GM06990 (cell line): Measurements from ENCODE around the gene SH2D6.
"Not testable (repeated sequence)": the region's sequence is repeated elsewhere in the genome, so short reads cannot be mapped to it uniquely, and the experiment has no call there.

Experiments
- DNase-seq: peaks from one replicate; pipeline ENCODE4 v3.0.0-alpha.2; 2011; ENCODE audit not compliant: insufficient read length; ENCODE audit errors: extremely low read depth
- H3K27me3 ChIP-seq: replicated peaks from 2 replicates; pipeline ENCODE4 v1.6.0; 2011; ENCODE audit warnings: low read length; ENCODE audit not compliant: control insufficient read depth, insufficient read depth
- H3K36me3 ChIP-seq: 2 replicates; pipeline ENCODE4 v1.5.1; 2011; ENCODE audit warnings: low read length; ENCODE audit not compliant: control insufficient read depth, insufficient read depth
- H3K4me3 ChIP-seq: replicated peaks from 2 replicates; pipeline ENCODE4 v1.5.1; 2011; ENCODE audit warnings: low read depth, mild to moderate bottlenecking, control low read depth, low read length
- TF ChIP-seq, protein P1 (sequence below): IDR thresholded peaks from 2 replicates; pipeline ENCODE4 v1.5.1; 2011; ENCODE audit warnings: low read length, control low read depth, mild to moderate bottlenecking, inconsistent platforms; ENCODE audit not compliant: insufficient read depth, poor library complexity, severe bottlenecking

Gene SH2D6

DNA sequence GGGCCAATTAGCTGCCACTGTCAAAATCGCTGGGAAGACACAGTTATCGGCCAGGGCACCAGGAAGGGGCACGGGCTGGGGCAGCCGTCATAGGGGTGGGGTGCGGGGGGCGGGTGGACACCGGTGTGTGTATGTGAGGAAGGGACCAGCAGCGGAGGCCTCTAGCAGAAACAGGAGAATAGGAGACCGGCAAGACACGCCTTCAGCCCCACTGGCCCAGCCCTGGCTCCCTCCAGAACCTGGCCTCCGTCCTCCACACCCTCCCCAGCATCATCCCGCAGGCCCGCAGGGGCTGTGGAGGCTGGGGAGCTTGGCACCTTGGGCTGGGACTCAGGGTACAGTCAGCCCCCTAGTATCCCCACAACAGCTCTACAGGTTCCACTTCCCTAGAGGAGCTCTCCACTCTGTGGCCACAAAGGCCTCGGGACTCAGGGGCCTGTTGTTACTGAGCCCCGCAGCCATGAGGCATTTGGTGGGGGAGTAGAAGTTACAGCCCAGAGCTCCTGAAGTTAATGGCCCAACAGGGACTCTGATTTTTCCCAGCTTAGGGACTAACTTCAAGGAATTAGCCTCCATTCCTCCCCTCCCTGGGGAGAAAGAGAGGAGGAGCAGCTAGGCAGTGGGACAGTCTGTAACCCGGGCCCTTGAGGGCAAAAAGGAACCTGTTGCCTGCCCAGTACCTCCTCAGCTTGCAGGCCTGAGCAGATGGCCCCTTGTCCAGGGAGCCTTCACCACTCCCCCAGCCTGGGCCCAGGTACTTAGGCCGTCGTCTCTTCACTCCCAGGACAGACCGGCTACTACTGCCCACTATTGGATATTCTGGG is 19.9 kb downstream of the SH2D6 start:
- DNase-seq = peak; percentile 31

DNA sequence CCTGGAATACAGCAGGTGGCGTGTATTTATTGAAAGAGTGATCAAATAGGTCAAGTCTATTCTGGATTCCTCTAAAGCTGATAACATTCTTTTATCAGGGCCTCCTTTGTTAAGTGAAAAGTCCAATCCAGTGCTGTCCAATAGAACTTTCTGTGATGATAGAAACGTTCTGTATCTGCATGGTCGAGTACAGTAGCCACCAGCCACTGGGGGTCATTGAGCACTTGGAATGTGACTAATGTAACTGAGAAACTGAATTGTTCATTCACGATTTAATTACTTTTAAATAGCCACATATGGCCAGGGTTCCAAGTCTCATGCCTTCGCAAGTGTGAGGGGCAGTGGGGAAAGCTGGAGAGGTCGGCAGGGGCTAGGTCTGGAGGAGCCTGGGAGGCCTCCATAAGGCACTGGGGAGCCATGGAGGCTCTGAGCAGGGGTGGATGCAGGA is 20.5 kb downstream of the SH2D6 start:
- no peaks in the 10 kb centered on the region for H3K27me3 ChIP-seq
- no peak overlapping the region for H3K4me3 ChIP-seq
- TF ChIP-seq, protein P1, sequence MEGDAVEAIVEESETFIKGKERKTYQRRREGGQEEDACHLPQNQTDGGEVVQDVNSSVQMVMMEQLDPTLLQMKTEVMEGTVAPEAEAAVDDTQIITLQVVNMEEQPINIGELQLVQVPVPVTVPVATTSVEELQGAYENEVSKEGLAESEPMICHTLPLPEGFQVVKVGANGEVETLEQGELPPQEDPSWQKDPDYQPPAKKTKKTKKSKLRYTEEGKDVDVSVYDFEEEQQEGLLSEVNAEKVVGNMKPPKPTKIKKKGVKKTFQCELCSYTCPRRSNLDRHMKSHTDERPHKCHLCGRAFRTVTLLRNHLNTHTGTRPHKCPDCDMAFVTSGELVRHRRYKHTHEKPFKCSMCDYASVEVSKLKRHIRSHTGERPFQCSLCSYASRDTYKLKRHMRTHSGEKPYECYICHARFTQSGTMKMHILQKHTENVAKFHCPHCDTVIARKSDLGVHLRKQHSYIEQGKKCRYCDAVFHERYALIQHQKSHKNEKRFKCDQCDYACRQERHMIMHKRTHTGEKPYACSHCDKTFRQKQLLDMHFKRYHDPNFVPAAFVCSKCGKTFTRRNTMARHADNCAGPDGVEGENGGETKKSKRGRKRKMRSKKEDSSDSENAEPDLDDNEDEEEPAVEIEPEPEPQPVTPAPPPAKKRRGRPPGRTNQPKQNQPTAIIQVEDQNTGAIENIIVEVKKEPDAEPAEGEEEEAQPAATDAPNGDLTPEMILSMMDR = no peak

More for the DNA sequence above, 19.9 kb downstream of the SH2D6 start:
- Histone ChIP-seq H3K36me3 (no peaks in the 10 kb centered on the region), H3K4me3 (peak overlapping the region; percentile 60), H3K27me3 (no peaks in the 10 kb centered on the region)
- TF ChIP-seq, protein P1 = no peak

DNA sequence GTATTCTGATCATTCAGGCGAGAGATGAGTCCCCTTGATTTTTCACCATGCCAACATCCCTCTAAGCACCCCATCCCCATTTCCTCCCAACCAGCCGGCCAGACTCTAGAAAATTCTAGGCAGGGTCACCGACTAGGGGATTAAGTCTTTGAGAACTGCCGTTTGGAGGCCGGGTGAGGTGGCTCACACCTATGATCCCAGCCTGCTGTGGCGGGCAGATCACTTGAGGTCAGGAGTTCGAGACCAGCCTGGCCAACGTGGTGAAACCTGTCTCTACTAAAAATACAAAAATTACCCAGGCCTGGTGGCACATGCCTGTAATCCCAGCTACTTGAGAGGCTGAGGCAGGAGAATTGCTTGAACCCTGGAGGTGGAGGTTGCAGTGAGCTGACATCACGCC is 21.1 kb downstream of the SH2D6 start:
- H3K4me3 ChIP-seq, H3K27me3 ChIP-seq, H3K36me3 ChIP-seq, DNase-seq: not testable (repeated sequence)

More for the DNA sequence above, 20.5 kb downstream of the SH2D6 start:
- DNase-seq = no peak
- no peaks in the 10 kb centered on the region for H3K36me3 ChIP-seq

DNA sequence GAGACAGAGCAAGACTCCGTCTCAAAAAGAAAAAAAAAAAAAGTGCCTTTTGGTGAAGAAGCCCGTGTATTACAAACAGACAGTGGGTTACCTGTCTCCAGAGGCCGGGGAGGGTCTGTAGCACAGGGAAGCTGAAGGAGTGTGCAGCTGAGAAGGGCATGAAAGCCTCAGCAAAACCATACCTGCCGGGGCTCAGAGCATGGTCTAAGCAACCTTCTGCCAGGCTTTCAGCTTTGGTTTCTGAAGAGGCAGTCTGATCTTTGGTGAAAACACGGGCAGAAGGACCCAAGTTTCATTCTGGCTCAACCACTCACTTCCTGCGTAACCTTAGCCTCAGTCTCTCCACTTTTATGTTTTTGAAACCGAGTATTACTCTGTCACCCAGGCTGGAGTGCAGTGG is 21.5 kb downstream of the SH2D6 start:
- Histone ChIP-seq H3K36me3 (no peaks in the 10 kb centered on the region), H3K4me3 (no peak overlapping the region), H3K27me3 (no peaks in the 10 kb centered on the region)
- no peak for DNase-seq
- TF ChIP-seq, protein P1 = no peak

DNA sequence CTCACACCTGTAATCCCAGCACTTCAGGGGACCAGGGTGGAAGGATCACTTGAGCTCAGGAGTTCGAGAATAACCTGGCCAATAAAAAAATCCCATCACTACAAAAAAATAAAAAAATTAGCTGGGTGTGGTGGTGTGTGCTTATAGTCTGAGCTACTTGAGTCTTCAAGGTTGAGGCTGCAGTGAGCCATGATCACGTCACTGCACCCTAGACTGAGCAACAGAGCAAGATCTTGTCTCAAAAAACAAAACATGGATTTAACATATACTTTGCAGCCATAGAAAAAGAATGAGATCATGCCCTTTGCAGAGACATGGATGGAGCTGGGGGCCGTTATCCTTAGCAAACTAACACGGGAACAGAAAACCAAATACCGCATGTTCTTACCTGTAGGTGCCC is 22.2 kb downstream of the SH2D6 start:
- Histone ChIP-seq H3K36me3 (no peaks in the 10 kb centered on the region), H3K4me3 (no peak overlapping the region), H3K27me3 (no peaks in the 10 kb centered on the region)
- DNase-seq = no peak
- TF ChIP-seq, protein P1 = no peak

DNA sequence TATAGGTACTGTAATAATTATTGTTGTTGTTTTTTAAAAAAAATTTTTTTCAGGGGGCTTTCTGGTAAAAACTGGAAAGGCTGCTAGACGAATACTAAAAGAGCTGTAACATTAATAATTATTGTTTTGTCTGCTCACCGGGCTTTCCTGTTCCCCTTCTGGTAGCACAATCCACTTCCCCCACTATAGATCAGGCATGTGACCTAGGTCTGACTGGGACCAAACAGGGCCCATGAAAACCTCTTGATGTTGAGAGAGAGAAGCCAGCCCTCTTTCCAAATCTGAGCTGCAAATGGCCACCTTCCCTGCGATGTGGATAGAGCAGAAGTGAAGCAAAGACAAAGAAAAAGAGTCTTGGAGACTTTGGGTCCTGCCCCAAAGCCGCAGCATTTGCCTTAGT is 23.4 kb downstream of the SH2D6 start:
- no peak for DNase-seq
- TF ChIP-seq, protein P1 = no peak
- H3K36me3 ChIP-seq = no peaks in the 10 kb centered on the region
- no peak overlapping the region for H3K4me3 ChIP-seq
- H3K27me3 ChIP-seq = no peaks in the 10 kb centered on the region
